ENCODE measurements around the gene TRMT11. TPM values are rescaled to one million over a fixed set of nuclear protein-coding genes. Genes with fewer than 3 reads are reported as not detected.

TRMT11 gene
- total and polyA plus RNA-seq, 9 of the 15 experiments (the other 6 are each of a cell fraction or from before 2014, with no cell fraction given) = 38.8 to 88.0 (median 59.8) TPM

DNA sequence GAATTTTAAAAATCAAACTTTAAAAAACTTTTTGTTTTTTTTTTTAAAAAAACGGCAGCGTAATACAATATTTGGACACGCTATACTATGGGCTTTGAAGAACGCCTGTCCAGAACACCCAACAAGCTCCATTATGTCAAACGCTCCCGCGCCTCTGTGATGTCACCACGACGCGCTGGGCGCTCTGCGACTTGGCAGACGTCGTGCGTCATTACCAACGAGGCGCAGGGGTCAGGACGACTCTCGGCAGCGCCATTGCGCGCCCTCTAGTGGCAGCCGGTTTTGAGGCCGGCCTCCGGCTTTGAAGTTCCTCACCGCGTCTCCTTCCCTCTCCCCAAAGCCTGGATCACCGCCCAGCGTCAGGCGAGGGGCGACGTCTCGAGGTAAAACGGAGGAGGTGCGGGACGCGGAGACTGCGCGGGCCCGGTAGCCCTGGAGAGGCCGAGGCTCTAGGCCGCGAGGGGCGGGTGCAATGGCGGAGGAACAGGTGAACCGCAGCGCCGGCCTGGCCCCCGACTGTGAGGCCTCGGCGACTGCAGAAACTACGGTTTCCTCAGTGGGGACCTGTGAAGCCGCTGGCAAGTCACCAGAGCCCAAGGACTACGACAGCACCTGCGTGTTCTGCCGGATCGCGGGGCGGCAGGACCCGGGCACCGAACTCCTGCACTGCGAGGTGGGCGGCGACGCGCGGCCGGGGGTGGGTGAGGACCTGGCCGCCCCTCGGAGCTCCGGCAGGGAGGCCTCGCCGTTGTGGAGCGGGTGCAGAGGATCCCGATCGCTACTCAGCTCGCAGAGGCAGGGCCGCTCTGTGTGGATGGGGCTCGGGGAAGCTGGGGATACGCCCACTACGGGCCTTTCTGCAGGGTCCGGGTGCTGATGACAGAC is 29.6 kb upstream of the TRMT11 start, which contains the start of gene HINT3 (continued):
- TF ChIP-seq PREB (CRISPR knock-in tag; IDR thresholded peaks at IDR 0.05) = no peak
- no peak for TF ChIP-seq WHSC1 (IDR thresholded peaks at IDR 0.05; ENCODE audit: low read length)
- no peak for TF ChIP-seq MTA2 (IDR thresholded peaks at IDR 0.05; ENCODE audit: low read depth)
- TF ChIP-seq RBM39 (optimal IDR thresholded peaks at IDR 0.05; ENCODE audit: low read depth, low read length) = no peak
- TF ChIP-seq POLR2A (conservative IDR thresholded peaks at IDR 0.05) = peak; percentile 75
- TF ChIP-seq FUS (optimal IDR thresholded peaks at IDR 0.05; ENCODE audit: low read depth, low read length) = no peak
- TF ChIP-seq NR4A1 (CRISPR knock-in tag; IDR thresholded peaks at IDR 0.05) = 0 out of 2 replicates have a peak, but pooled peaks have one; percentile 47
- no peak; the same call in 1 of the 2 replicates for TF ChIP-seq NR4A1 (tag; IDR thresholded peaks at IDR 0.05)
- TF ChIP-seq, protein P1, sequence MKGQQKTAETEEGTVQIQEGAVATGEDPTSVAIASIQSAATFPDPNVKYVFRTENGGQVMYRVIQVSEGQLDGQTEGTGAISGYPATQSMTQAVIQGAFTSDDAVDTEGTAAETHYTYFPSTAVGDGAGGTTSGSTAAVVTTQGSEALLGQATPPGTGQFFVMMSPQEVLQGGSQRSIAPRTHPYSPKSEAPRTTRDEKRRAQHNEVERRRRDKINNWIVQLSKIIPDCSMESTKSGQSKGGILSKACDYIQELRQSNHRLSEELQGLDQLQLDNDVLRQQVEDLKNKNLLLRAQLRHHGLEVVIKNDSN (CRISPR knock-in tag; IDR thresholded peaks at IDR 0.05) = peak; percentile 29; the same call in 1 of the 2 replicates
- TF ChIP-seq, protein P2, sequence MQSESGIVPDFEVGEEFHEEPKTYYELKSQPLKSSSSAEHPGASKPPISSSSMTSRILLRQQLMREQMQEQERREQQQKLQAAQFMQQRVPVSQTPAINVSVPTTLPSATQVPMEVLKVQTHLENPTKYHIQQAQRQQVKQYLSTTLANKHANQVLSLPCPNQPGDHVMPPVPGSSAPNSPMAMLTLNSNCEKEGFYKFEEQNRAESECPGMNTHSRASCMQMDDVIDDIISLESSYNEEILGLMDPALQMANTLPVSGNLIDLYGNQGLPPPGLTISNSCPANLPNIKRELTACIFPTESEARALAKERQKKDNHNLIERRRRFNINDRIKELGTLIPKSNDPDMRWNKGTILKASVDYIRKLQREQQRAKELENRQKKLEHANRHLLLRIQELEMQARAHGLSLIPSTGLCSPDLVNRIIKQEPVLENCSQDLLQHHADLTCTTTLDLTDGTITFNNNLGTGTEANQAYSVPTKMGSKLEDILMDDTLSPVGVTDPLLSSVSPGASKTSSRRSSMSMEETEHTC (IDR thresholded peaks at IDR 0.05) = no peak
- peak; percentile 81 for TF ChIP-seq ZNF12 (CRISPR knock-in tag; IDR thresholded peaks at IDR 0.05)
- peak; percentile 72 to 82 for TF ChIP-seq E2F6 (IDR thresholded peaks at IDR 0.05; ENCODE audit: borderline replicate concordance in 1 of 2, extremely low read depth in 1 of 2, insufficient read depth in 1 of 2, insufficient read length in 1 of 2, low read depth in 1 of 2, low read length in 1 of 2, poor library complexity in 1 of 2, severe bottlenecking in 1 of 2)
- TF ChIP-seq ZNF830 (CRISPR knock-in tag; IDR thresholded peaks at IDR 0.05) = no peak
- TF ChIP-seq KLF16 (IDR thresholded peaks at IDR 0.05) = peak; percentile 58; the same call in 1 of the 2 replicates
- TF ChIP-seq PHB (CRISPR knock-in tag; IDR thresholded peaks at IDR 0.05) = 0 out of 2 replicates have a peak, but pooled peaks have one; percentile 55
- TF ChIP-seq POLR2H (tag; IDR thresholded peaks at IDR 0.05; ENCODE audit: low read depth) = peak; percentile 89
- TF ChIP-seq ZNF280B (CRISPR knock-in tag; IDR thresholded peaks at IDR 0.05) = no peak
- TF ChIP-seq MEIS2 (IDR thresholded peaks at IDR 0.05; ENCODE audit: partially characterized antibody) = peak; percentile 67
- no peak for TF ChIP-seq ZNF395 (CRISPR knock-in tag; IDR thresholded peaks at IDR 0.05)
- TF ChIP-seq RBM34 (IDR thresholded peaks at IDR 0.05; ENCODE audit: borderline replicate concordance, insufficient read depth, low read length) = no peak

All from K562 (cell line).